ENCODE results near the gene MAPK1. TPM values are rescaled to one million over a fixed set of nuclear protein-coding genes. Genes with fewer than 3 reads are reported as not detected.

The MAPK1 gene
- total RNA-seq, 1 donor from 2014 or later, result 148 TPM

DNA sequence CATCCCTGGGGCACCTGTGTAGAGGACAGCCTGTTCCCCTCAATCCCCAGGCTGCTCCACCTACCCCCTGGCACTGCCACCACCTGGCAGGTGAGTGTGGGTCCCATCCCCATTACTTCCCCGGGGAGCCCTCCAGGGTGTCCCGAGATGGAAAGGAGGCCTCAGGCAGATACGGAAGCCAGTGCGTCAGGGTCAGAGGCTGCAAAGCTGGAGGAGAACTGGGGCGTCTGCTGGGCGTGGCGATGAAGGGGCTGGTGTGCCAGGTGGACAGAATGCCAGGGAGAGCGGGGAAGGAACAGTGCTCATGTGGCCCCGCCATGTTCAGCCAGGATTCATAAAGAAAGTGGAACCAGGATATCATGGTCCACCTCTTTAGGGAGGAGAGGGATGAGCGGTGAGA, 139.7 kb downstream of the MAPK1 start:
- Mint-ChIP-seq H3K36me3 (ENCODE audit: low read depth, unreplicated experiment) (no peaks in the 10 kb centered on the region), H3K4me1 (ENCODE audit: low read depth, unreplicated experiment) (no peaks in the 10 kb centered on the region)
- no peaks in the 10 kb centered on the region for H3K27me3 ChIP-seq (ENCODE audit: insufficient read depth, low read length)

DNA sequence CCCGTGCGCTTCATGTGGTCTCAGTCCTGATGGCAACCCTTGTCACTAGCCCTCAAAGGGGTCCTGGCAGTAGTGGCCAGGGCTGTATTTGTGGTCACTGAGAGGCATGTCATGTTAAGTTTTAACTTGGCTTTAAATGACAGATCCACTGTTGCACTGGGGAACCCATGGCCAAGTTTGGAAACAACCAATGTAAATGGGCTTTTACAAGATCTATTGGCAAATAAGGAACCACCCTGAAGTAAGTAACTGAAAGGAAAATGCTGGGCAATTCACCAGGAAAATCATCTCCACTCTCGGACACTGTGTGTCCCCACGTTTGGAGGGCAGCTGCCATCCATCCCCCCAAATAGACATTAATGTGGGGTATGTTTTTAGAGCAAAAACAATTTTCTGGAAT, 140.3 kb downstream of the MAPK1 start:
- Histone ChIP-seq H3K27ac (ENCODE audit: low read depth, low read length) (no peak overlapping the region), H3K27me3 (ENCODE audit: insufficient read depth, low read length) (no peaks in the 10 kb centered on the region), H3K9me3 (ENCODE audit: insufficient read depth, low read depth, low read length) (no peaks in the 10 kb centered on the region), H3K4me3 (ENCODE audit: insufficient read depth, low read depth, low read length) (no peak overlapping the region), H3K9ac (ENCODE audit: low read length) (no peak overlapping the region), H3K4me1 (ENCODE audit: insufficient read depth, low read length) (no peaks in the 10 kb centered on the region), H4K20me1 (ENCODE audit: insufficient read depth, low read length) (no peaks in the 10 kb centered on the region), H3K36me3 (ENCODE audit: insufficient read depth, low read length) (no peaks in the 10 kb centered on the region), H3K4me2 (ENCODE audit: low read length) (no peak overlapping the region), H2AFZ (ENCODE audit: low read depth, low read length) (no peak overlapping the region), H3K79me2 (ENCODE audit: insufficient read depth, low read length) (no peaks in the 10 kb centered on the region)
- Mint-ChIP-seq H3K36me3 (ENCODE audit: low read depth, unreplicated experiment) (no peaks in the 10 kb centered on the region), H3K27ac (ENCODE audit: unreplicated experiment) (no peak overlapping the region), H3K4me3 (ENCODE audit: unreplicated experiment) (no peak overlapping the region), H3K27me3 (ENCODE audit: low read depth, unreplicated experiment) (peaks cover 8% of the 10 kb centered on the region), H3K9me3 (ENCODE audit: unreplicated experiment) (no peaks in the 10 kb centered on the region), H3K4me1 (ENCODE audit: low read depth, unreplicated experiment) (no peaks in the 10 kb centered on the region)
- no peak for TF ChIP-seq EZH2 (IDR thresholded peaks at IDR 0.05; ENCODE audit: insufficient read depth, low read length)
- TF ChIP-seq, protein P1, sequence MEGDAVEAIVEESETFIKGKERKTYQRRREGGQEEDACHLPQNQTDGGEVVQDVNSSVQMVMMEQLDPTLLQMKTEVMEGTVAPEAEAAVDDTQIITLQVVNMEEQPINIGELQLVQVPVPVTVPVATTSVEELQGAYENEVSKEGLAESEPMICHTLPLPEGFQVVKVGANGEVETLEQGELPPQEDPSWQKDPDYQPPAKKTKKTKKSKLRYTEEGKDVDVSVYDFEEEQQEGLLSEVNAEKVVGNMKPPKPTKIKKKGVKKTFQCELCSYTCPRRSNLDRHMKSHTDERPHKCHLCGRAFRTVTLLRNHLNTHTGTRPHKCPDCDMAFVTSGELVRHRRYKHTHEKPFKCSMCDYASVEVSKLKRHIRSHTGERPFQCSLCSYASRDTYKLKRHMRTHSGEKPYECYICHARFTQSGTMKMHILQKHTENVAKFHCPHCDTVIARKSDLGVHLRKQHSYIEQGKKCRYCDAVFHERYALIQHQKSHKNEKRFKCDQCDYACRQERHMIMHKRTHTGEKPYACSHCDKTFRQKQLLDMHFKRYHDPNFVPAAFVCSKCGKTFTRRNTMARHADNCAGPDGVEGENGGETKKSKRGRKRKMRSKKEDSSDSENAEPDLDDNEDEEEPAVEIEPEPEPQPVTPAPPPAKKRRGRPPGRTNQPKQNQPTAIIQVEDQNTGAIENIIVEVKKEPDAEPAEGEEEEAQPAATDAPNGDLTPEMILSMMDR (IDR thresholded peaks at IDR 0.05; ENCODE audit: insufficient read depth, low read depth, low read length), result no peak
- no peak for DNase-seq (ENCODE audit: low read depth)
- no peak for FAIRE-seq

More for the DNA sequence above, 139.7 kb downstream of the MAPK1 start:
- no peaks in the 10 kb centered on the region for H3K9me3 ChIP-seq (ENCODE audit: insufficient read depth, low read depth, low read length)
- DNase-seq (ENCODE audit: low read depth), result no peak
- Mint-ChIP-seq H3K9me3 (ENCODE audit: unreplicated experiment) (no peaks in the 10 kb centered on the region), H3K27ac (ENCODE audit: unreplicated experiment) (no peak overlapping the region), H3K4me3 (ENCODE audit: unreplicated experiment) (no peak overlapping the region), H3K27me3 (ENCODE audit: low read depth, unreplicated experiment) (peaks cover 8% of the 10 kb centered on the region)
- no peak overlapping the region for H3K4me3 ChIP-seq (ENCODE audit: insufficient read depth, low read depth, low read length)
- H2AFZ ChIP-seq (ENCODE audit: low read depth, low read length), result no peak overlapping the region
- H3K4me2 ChIP-seq (ENCODE audit: low read length), result no peak overlapping the region
- no peak for TF ChIP-seq EZH2 (IDR thresholded peaks at IDR 0.05; ENCODE audit: insufficient read depth, low read length)
- TF ChIP-seq, protein P1 (IDR thresholded peaks at IDR 0.05; ENCODE audit: insufficient read depth, low read depth, low read length), result no peak
- no peaks in the 10 kb centered on the region for H3K4me1 ChIP-seq (ENCODE audit: insufficient read depth, low read length)
- H3K36me3 ChIP-seq (ENCODE audit: insufficient read depth, low read length), result no peaks in the 10 kb centered on the region
- no peaks in the 10 kb centered on the region for H3K79me2 ChIP-seq (ENCODE audit: insufficient read depth, low read length)
- no peak for FAIRE-seq
- no peaks in the 10 kb centered on the region for H4K20me1 ChIP-seq (ENCODE audit: insufficient read depth, low read length)
- no peak overlapping the region for H3K27ac ChIP-seq (ENCODE audit: low read depth, low read length)
- no peak overlapping the region for H3K9ac ChIP-seq (ENCODE audit: low read length)

DNA sequence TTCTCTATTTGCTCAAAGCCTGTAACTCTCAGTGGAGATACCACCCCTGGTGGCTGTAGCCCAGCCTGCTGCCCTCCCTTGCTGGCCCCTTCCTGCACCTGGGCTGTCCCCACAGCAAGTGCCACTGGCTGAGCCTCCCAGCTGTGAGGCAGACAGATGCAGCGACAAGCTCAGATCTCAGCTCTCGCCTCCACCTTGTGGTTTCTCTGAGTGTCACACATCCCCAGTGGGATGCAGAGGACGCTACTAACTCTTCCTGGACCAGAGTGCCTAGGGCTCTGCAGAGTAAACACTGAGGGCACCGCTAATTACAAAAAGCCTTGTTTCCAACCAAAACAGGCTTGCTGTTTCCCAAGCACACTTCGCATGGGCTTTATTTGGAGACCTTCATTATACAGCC, 140.8 kb downstream of the MAPK1 start:
- Histone ChIP-seq H3K4me2 (ENCODE audit: low read length) (no peak overlapping the region), H3K4me1 (ENCODE audit: insufficient read depth, low read length) (no peaks in the 10 kb centered on the region), H3K27me3 (ENCODE audit: insufficient read depth, low read length) (no peaks in the 10 kb centered on the region), H3K4me3 (ENCODE audit: insufficient read depth, low read depth, low read length) (no peak overlapping the region), H3K36me3 (ENCODE audit: insufficient read depth, low read length) (no peaks in the 10 kb centered on the region), H2AFZ (ENCODE audit: low read depth, low read length) (no peak overlapping the region), H4K20me1 (ENCODE audit: insufficient read depth, low read length) (no peaks in the 10 kb centered on the region), H3K79me2 (ENCODE audit: insufficient read depth, low read length) (no peaks in the 10 kb centered on the region), H3K9ac (ENCODE audit: low read length) (no peak overlapping the region), H3K9me3 (ENCODE audit: insufficient read depth, low read depth, low read length) (no peaks in the 10 kb centered on the region), H3K27ac (ENCODE audit: low read depth, low read length) (no peak overlapping the region)
- Mint-ChIP-seq H3K4me1 (ENCODE audit: low read depth, unreplicated experiment) (no peaks in the 10 kb centered on the region), H3K36me3 (ENCODE audit: low read depth, unreplicated experiment) (no peaks in the 10 kb centered on the region), H3K4me3 (ENCODE audit: unreplicated experiment) (no peak overlapping the region), H3K9me3 (ENCODE audit: unreplicated experiment) (no peaks in the 10 kb centered on the region), H3K27me3 (ENCODE audit: low read depth, unreplicated experiment) (peaks cover 8% of the 10 kb centered on the region), H3K27ac (ENCODE audit: unreplicated experiment) (no peak overlapping the region)
- DNase-seq (ENCODE audit: low read depth) (no peak), FAIRE-seq (no peak)
- TF ChIP-seq, protein P1 (IDR thresholded peaks at IDR 0.05; ENCODE audit: insufficient read depth, low read depth, low read length), result peak; percentile 16
- no peak for TF ChIP-seq EZH2 (IDR thresholded peaks at IDR 0.05; ENCODE audit: insufficient read depth, low read length)
